NOMO-1 (cell line): ENCODE results near the gene PXN.

Experiments used
- DNase-seq, 2 experiments: peaks; one replicate each; lab custom pipeline; 2025; ENCODE audit not compliant: unreplicated experiment in 2 of 2; lab: John Stamatoyannopoulos, UW

The PXN gene

GRCh38 chr12:120181991-120182631 is 83.4 kb downstream of the PXN start:
- DNase-seq: no peak

DNA sequence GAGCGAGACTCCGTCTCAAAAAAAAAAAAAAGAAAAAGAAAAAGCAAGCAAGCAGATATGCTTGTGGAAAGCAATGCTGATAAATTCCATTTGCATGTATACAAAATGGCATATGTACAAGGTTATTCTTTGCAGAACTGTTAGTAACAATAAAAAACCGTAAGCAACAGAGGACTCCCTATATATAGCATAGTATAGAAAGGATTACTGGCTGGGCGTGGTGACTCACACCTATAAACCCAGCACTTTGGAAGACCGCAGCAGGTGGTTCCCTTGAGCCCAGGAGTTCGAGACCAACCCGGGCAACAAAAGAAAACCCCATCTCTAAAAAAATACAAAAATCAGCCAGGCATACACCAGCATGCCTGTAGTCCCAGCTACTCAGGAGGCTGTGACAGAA is 84.6 kb downstream of the PXN start:
- no peak for DNase-seq

GRCh38 chr12:120175537-120175936 is 90.0 kb downstream of the PXN start:
- DNase-seq: no peak

- no peak for DNase-seq
Observed at GRCh38 chr12:120175062-120175461, 90.5 kb downstream of the PXN start.

GRCh38 chr12:120172053-120172452 is 93.5 kb downstream of the PXN start:
- DNase-seq: no peak

DNA sequence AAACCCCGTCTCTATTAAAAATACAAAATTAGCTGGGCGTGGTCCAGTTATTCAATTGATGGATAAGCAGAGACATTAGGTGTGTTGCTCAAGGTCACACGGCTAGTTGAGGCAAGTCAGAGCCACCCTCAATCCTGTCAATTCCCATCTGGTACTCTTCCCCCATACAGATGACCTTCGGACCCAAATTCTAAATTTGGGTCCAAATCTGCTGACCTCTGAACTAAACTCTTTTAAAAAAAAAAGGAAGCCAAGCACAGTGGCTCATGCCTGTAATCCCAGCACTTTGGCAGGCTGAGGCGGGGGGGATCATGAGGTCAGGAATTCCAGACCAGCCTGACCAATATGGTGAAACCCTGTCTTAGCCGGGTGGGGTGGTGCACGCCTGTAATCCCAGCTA is 94.9 kb downstream of the PXN start:
- DNase-seq: no peak

GRCh38 chr12:120169946-120170345 is 95.6 kb downstream of the PXN start:
- no peak for DNase-seq

DNA sequence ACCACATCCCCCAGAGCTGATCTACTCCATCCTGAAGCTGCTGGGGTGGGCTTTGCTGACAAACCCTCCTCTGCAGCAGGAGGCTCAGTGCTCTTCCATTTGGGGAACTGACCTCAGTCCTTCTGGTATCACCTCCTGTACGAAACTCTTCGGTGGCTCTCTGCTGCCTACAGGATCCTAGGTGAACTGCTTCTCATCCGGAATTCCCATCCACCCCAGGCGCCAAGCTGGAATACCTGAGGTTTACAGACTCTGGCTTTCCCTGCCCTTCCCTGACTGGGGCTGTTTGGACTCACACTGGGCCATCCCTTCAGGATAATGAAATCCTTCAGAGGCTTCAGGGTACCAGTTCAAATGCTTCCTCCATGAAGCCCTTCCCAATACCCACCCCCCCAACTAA is 97.2 kb downstream of the PXN start:
- DNase-seq: no peak

GRCh38 chr12:120167529-120168095 is 97.9 kb downstream of the PXN start:
- no peak for DNase-seq

DNA sequence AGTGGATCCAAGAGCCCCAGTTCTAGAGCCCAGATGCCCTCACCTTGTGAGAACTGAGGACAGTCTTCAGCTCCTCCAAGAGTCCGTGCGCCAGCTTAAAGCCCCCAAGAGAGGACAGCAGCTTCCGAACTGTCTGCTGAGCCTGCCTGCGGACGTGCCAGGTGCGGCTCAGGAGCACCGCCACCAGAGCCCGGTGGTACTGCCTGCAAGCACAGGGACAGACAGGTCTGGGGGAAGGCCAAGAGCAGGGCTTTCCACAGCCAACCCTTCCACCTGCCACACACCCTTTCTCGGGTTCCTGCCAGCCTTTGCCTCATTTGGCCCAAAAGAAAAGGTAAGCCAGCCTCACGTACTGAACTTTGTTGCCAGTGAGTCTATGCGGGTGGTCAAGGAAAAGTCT is 101.2 kb downstream of the PXN start:
- DNase-seq: no peak

DNA sequence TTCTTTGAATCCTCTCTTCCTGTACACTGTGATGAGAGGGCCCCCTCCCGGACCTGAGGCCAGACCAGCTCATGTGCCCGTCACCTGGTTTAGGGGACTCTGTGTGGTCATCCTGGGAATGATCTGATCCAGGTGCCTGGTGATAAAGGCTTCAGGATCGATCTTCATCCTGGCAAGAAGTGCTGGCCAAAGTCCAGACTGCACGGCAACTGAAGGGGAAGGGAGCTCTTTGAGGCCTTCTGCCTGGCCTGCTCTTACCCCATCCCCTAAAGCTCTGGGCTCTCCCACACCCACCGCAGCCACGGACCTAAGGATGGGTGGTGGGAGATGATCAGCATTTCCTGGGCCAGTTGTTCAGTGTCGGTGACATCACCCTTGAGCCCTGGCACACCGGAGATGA is 102.8 kb downstream of the PXN start:
- DNase-seq: no peak

DNA sequence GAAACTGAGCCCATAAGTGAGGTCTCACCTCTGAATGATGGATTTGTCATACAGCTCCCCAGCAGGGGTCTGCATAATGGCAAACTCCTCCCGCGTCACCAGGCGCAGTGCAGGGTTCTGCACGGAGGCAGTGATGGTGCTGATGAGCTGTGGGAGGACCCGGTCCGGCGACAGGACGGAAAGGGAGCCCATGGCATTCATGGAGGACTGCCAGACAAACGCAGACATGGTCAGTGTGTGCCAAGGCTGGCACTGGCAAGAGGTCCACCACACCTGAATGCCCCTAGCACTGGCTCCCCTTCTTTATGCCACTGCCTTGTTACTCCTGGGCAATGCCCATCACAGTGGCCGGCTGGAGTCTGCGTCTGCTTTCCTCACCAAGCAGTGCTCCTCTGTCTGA is 103.7 kb downstream of the PXN start:
- no peak for DNase-seq
